Measurements from ENCODE around the gene C1QTNF8.

GRCh38 chr16:1090620-1091587 is 5.1 kb downstream of the C1QTNF8 start:
- TF ChIP-seq, protein P1, sequence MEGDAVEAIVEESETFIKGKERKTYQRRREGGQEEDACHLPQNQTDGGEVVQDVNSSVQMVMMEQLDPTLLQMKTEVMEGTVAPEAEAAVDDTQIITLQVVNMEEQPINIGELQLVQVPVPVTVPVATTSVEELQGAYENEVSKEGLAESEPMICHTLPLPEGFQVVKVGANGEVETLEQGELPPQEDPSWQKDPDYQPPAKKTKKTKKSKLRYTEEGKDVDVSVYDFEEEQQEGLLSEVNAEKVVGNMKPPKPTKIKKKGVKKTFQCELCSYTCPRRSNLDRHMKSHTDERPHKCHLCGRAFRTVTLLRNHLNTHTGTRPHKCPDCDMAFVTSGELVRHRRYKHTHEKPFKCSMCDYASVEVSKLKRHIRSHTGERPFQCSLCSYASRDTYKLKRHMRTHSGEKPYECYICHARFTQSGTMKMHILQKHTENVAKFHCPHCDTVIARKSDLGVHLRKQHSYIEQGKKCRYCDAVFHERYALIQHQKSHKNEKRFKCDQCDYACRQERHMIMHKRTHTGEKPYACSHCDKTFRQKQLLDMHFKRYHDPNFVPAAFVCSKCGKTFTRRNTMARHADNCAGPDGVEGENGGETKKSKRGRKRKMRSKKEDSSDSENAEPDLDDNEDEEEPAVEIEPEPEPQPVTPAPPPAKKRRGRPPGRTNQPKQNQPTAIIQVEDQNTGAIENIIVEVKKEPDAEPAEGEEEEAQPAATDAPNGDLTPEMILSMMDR (conservative IDR thresholded peaks at IDR 0.05) = no peak
- TF ChIP-seq EZH2 (IDR thresholded peaks at IDR 0.05; ENCODE audit: low read depth) = no peak

Measured in PC-9 (cell line).